Muscle of back (tissue), 13 donors: Measurements from ENCODE around the gene HSPBAP1. TPM values are rescaled to one million over a fixed set of nuclear protein-coding genes. Genes with fewer than 3 reads are reported as not detected.
A peak's percentile ranks its signal among the peaks of the same experiment; 100 is the strongest.

Experiments
- DNase-seq, 3 donors: peaks; one replicate each; pipeline versions ENCODE4 v3.0.0 to v3.0.0-alpha.2; 2013
- long read RNA-seq, 9 donors: transcript quantifications; one replicate each; lab custom pipeline, GENCODE V29; 2026
- polyA plus RNA-seq, 10 donors: library from polyadenylated mRNA; unstranded; fragments of 120-200 nt; gene quantifications; one replicate each; pipeline ENCODE4 v1.2.1, GENCODE V29; 2013; ENCODE audit not compliant: insufficient read length in 10 of 10

Gene HSPBAP1, protein sequence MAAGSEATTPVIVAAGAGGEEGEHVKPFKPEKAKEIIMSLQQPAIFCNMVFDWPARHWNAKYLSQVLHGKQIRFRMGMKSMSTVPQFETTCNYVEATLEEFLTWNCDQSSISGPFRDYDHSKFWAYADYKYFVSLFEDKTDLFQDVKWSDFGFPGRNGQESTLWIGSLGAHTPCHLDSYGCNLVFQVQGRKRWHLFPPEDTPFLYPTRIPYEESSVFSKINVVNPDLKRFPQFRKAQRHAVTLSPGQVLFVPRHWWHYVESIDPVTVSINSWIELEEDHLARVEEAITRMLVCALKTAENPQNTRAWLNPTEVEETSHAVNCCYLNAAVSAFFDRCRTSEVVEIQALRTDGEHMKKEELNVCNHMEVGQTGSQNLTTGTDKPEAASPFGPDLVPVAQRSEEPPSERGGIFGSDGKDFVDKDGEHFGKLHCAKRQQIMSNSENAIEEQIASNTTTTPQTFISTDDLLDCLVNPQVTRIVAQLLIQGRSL
- polyA plus RNA-seq, result 1 to 10 TPM; 4.2 to 9.5 (median 6.5) TPM
- long read RNA-seq, donor 1, partial matches to known transcripts, result 0 of 1 reads
- long read RNA-seq, donor 1, other reads (novel, unspliced or antisense), result 0 of 1 reads
- long read RNA-seq, donor 2, result 0 reads
- long read RNA-seq, donor 3, result 0 reads
- long read RNA-seq, donor 4, result 0 reads
- long read RNA-seq, donor 5, partial matches to known transcripts, result 0 of 2 reads
- long read RNA-seq, donor 5, other reads (novel, unspliced or antisense), result 0 of 2 reads
- long read RNA-seq, donor 6, partial matches to known transcripts, result 0 of 3 reads
- long read RNA-seq, donor 6, other reads (novel, unspliced or antisense), result 0 of 3 reads
- long read RNA-seq, donor 7, partial matches to known transcripts, result 0 of 2 reads
- long read RNA-seq, donor 7, other reads (novel, unspliced or antisense), result 0 of 2 reads
- long read RNA-seq, donor 8, partial matches to known transcripts, result 0 of 1 reads
- long read RNA-seq, donor 8, other reads (novel, unspliced or antisense), result 0 of 1 reads
- long read RNA-seq, donor 9, result 0 reads

DNA sequence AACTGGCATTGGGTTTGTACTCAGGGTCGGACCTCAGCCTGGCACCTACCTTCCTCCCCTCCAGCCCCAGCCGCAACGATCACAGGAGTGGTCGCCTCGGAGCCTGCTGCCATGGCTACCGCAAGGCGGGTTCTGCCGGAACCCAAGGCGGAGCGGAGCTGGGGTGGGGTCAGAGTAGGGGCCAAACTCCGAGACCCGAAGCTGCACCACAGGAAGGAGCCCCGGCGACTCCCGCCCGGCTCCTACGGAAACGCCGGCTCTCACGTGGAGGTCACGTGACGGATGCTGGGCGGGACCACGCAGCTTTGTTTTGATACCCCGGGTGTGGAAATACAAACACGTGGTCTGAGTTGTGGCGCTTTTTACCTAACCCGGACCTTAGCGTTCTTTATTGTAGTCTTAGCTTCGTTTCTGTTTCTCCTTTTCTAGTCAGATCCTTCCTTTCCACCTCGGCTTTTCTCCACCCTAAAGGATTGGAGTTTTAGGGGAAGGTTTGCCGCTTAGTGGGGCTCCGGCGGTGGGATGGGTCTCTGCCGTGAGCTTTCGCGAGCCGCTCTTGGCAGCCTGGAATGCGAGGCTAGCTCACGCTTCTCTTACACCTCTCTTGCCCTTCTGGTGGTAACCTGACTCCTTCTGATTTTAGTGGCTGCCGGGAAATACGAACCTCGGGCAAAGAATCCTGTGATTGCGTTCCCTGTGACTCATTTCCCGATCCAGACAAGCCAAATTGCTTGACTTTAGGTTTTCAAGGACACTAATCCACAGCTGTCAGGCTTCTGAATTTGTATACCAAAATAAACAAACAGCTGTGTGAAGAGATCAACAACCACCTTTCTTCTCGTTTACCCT lies at the start of gene HSPBAP1:
Gene HSPBAP1, minus strand, starts transcription at position 264 of the 849 bp plus-strand sequence. Its CDS starts 151 bp downstream, at position 113.
- DNase-seq, result peak; percentile 88 to 96 (median 94)

DNA sequence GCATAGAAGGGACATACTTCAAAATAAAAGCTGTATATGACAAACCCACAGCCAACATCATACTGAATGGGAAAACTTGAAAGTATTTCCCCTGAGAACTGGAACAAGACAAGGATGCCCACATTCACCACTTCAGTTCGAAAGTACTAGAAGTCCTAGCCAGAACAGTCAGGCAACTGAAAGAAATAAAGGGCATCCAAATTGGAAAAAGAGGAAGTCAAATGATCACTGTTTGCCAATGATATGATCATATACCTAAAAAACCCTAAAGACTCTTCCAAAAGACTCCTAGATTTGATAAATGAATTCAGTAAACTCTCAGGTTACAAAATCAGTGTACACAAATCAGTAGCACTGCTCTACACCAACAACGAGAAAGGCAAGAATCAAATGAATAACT lies 42.0 kb upstream of the HSPBAP1 start:
- no peak for DNase-seq

DNA sequence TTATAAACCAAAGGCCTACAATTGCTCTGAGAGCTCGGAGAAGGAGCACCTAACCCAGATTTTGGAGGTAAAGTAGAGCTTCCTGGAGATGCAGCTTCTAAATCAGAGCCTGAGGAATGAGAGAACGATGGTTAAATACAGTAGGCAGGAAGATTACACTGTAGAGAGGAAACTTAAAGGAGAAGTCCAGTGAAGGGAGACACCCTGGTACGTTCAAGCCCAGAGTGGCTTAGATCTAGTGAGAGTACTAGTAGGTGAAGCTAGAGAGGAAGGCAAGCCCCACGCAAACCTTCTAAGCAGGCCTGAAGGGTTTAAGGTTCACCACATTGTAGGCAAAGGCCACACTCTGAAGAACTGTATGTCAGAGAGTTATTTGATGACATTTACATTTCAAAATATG lies 34.6 kb upstream of the HSPBAP1 start:
- DNase-seq, result no peak

DNA sequence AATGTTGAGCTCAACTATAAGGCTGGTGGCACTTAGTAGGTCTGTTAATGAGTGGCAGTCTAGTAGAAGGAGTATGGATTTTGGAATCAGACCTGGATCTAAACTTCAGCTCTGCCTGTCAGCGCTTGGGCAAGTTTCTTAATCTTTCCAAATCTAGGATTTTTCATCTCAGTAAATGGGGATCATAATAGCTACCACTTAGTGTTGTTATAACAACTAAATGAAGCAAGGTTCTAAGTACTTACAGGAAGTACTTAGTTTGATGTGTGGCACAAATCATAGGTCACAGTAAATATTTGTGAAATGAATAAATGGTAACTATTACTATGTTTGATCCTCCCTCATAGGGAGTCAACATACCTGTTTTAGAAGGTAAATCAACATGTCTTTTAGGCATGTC lies 32.6 kb upstream of the HSPBAP1 start:
- DNase-seq, result no peak

DNA sequence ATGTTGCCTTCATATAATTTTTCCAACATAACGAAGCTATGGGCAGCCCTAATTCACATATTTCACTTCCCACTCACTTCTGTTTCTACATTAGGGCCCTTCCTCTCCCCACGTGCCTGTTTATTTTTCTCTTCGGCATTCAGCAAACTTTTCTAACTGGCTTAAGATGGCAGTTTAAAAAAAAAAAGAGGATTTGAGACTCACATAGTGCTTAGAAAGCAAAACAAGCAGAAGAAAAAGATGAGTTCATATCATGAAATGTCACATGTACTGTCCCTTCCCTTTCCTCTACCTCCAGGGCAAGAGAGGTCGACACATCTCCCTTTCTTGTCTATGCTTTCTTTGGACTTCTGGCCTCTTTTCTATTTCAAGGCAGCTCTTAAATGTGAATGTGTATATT lies 31.8 kb upstream of the HSPBAP1 start:
- DNase-seq, result peak in 2 of 3 donors; percentile 2 to 11

DNA sequence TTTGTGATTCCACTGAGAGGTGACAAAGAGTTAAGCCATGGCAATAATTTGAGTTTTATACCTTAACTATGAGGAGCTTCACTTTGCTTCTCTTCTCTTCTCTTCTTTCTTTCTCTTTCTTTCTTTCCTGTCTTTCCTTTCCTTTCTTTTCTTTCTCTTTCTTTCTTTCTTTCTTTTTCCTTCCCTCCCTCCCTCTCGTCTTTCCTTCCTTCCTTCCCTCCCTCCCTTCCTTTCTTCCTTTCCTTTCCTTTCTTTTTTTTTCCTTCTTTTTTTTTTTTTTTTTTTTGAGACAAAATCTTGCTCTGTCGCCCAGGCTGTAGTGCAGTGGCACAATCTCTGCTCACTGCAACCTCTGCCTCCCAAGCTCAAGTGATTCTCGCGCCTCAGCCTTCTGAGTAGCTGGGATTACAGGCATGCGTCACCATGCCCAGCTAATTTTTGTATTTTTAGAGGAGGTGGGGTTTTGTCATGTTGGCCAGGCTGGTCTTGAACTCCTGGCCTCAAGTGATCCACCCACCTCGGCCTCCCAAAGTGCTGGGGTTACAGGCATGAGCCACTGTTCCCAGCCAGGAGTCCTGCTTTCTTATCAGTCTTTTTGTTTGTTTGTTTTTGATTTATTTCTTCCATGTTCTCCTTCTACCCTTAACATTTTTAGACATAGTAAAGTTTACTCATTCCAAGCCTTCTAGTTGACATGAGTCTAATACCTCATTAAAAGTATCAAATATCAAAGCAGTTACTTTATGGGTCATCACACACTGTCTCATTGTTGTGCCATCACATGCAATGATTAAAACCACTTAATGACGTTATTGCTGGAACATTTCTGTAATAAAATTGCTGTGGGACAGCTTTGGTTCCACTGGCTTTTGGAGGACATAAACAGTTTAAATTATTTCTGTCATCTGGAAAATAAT lies 31.1 kb upstream of the HSPBAP1 start:
- no peak for DNase-seq

DNA sequence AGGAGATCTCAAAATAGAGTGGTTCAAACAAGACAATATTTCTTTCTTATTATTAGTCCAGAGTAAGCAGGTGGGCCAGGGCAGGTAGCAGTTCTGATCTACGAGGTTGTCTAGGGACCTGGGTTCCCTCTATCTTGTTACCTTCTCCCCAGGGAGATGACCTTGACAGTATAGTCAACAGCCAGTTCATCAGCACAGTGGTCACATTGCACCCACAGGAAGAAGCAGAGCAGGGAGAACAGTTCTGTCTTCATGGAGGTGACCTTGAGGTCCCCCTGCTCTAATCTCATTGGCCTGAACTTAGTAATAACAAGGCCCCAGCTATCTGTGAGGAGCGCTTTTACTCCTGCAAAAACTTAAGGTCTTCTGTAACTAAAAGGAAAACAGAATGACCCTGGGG lies 23.0 kb upstream of the HSPBAP1 start:
- no peak for DNase-seq

DNA sequence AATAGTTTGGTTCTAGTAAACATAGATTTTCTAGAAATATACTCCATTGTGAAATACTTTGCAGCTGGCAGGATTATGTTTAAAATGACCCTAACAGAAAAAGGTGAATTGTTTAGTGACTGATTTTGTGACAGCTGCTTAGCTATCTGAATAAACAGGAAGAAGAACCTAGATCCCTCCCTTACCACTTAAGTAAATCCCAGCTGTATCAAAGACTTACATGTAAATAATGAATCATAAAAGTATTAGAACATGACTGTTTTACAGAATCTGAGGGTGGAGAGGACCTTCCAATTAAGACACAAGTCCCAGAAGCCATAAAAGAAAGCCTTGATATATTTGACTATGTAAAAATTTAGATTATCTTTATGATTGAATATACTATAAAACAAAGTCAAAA lies 17.1 kb upstream of the HSPBAP1 start:
- no peak for DNase-seq

DNA sequence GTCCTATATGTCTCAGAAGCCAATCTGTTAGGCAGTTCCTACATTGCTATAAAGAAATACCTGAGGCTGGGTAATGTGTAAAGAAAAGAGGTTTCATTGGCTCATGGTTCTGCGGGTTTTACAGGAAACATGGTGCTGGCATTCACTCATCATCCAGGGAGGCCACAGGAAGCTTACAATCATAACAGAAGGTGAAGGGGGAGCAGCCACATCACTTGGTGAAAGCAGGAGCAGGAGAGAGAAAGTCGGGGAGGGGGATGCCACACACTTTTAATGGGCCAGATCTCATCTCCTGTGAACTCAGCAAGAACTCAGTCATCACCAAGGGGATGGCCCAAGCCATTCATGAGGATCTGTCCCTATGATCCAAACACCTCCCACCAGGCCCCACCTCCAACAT lies 10.3 kb upstream of the HSPBAP1 start:
- DNase-seq, result no peak

DNA sequence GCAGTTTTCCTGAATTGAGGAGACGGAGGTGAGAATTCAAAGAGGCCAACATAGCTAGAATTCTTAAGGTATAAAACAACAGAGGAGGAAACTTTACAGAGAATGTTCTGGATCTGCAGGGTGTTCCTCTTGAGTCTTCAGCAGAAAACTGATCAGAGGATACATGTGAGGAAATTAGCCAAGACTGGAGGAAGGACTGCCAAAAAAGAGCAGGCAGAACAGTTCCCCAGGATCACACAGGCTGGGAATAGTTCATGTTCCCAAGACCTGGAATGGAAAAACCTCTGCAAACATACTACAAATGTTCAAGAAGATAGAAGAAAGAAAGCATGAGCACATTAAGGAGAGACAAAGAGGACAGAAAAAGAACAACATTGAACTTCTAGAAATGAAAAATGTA lies 8.7 kb upstream of the HSPBAP1 start:
- DNase-seq, result peak in 1 of 3 donors; percentile 19

DNA sequence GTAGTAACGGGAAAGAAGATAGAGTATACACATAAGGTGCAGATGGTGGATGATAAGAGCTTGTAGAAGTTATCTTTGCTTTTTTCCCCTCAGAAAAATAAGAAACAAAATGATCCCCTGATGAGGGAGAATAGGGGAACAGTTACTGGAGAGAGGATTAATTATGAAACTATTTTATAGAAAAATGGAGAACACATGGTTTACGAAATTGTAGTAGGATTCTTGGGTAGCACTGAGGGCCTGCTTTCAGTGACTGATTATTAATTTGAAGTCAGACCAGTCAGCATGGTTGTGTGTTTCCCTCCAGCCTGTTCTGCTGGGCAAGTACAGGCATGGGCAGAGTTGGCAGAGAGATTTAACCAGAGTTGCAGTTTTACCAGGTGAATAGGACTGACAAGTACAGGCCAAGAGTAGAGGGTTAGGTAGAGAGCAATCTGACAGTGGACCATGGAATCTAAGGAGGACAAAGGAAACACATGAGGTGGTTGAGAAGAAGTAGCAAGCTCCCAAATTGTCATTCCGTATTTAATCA lies 7.1 kb upstream of the HSPBAP1 start:
- DNase-seq, result no peak

DNA sequence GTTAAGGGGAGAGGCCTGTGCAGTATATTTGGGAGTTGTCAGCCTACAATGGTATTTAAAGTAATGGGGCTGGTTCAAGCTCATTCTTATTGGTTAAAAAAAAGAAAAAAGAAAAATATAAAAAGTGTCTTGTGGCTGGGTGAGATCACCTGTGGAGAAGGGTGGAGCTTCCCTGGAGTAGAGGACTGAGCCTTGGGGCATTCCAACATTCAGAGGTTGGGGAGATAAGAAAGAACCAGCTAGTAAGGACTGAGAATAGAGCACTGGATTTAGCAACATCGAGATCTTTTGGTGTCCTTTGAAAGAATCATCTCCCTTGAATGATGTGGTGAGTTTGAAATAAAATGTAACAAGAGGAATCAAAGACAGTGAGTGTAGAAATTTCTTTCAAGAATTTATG lies 6.4 kb upstream of the HSPBAP1 start:
- DNase-seq, result no peak

DNA sequence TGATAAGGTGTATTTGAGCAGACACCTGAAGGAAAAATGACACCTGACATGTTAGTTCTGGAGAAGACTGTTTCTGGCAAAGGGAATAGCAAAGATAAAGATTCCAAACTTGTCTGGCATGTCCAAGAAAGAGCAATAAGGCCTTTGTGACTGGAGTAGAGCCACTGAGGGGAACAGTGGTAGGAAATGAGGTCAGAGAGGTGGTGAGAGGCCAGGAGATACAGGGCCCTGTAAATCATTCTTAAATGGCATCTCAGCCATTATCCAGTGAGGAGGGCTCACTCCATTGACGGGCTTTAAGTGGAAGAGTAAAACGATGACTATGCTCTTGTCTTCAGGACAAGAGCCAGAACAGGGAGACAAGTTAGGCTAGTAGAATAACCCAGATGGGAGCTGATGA lies 5.7 kb upstream of the HSPBAP1 start:
- DNase-seq, result no peak

DNA sequence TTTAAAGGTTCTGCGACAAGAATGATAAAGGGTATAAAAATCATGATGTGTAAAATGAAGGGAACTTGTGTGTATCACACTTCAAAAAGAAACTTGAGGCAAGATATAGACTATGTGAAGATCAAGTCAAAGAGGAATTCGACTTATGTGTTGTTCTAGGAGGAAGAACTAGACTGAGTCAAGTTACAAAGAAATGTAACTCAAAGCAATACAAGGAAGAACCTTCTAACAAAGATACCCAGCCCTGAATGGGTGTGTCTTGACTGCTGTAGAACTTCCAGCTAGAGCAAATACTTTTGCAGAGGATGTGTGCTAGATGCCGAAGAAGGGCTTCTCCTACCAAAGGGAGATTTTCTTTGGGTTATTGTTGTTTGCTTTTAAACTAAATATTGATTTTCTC lies 3.7 kb upstream of the HSPBAP1 start:
- no peak for DNase-seq

DNA sequence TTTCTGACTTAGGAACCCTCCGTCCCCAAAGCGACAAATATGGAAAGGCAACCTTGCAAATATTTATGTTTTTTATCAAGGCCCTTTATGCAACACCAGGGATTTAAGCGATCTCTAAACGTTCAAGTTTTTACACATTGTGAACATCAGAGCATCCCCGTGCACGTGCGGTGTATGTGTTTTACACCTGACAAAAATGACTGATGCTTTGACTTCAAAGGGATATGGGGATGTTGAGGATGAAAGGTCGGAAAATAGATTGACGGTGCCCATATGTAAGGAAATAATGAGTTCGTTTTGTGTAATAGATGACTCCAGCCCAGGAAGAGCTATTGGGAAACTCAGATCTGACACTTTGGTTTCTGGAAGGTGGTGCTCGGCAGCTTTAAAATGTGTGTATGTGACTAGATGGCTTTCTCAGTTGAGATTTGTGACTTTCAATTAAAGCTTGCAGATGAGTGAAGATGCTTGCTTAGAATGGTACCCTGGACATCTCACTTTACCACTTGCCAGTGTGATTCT lies 2.1 kb upstream of the HSPBAP1 start:
- DNase-seq, result no peak

DNA sequence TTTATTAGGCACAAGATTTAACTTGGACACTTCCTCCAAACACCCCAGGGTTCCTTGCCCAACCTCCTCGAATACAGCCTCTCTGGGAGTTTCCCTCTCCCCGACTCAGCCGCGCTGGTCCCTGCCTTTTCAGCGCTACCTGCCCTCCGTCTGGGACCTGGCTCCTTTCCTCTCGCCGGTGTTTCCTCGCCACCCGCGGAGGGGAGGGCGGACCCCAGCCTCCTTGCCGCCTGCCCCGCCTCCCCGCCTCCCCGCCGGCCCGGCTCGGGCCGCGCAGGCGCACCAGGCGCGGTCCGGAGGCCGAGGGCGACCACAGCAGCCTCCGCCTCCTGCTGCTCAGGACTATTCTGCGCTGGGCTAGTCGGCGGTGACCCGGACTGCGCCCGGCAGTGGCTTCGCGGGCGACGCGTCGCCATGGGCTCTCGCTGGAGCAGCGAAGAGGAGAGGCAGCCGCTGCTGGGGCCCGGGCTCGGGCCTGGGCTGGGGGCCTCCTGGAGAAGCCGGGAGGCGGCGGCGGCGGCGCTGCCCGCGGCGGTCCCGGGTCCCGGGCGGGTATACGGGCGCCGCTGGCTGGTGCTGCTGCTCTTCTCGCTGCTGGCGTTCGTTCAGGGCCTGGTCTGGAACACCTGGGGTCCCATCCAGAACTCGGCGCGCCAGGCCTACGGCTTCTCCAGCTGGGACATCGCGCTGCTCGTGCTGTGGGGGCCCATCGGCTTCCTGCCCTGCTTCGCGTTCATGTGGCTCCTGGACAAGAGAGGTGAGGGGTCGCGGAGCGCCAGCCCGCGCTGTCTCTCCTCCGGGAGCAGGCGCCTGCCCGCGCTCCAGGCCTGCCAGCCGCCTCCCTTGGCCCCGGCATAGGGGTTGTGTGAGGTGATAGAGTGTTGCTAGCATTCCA lies 1.4 kb upstream of the HSPBAP1 start, which contains the start of gene SLC49A4:
Gene SLC49A4, plus strand, starts transcription at position 291 of the 895 bp plus-strand sequence. Its CDS starts 124 bp downstream, at position 415.
- DNase-seq, result peak; percentile 78 to 95 (median 86)

DNA sequence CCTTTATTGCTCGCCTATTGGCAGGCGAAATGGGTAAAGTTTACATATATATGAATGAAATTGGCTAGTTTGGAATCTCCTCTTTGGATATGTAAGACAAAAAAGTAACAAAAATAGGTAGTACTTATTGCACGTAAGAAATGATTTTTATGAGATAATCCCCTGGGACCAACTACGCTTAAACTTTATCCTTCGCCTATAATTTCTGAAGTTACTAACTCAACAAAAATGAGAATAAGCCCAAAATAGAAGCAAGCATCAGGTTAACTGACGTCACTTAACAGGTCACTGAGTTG lies 800 bp upstream of the HSPBAP1 start:
- no peak for DNase-seq

DNA sequence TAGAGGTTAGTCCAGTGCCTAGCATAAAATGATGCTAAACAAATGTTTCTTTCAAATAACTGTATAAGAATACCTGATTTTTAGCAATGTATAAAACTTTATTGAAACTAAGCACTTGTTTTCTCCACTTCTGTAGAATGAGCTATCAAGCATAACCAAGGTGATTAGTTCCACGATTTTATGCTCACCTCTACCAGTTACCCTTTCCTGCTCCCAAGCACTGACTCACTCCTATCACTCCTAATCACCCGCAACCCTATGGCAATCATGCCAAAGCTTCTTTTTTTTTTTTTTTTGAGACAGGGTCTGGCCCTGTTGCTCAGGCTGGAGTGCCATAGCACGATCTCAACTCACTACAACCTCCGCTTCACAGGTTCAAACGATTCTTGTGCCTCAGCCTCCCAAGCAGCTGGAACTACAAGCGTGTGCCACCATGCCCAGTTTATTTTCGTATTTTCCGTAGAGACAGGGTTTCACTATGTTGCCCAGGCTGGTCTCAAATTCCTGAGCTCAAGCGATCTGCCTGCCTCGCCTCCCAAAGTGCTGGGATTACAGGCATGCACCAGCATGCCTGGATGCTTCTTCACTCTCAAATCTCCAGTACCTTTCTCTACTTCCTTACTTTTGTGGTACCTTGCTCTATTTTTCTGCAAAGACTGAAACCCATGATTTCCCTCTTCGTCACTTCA lies 3.9 kb downstream of the HSPBAP1 start:
- no peak for DNase-seq
